Thymus (tissue), 11 donors: ENCODE measurements around the gene TMEM272. TPM values are rescaled to one million over a fixed set of nuclear protein-coding genes. Genes with fewer than 3 reads are reported as not detected.

Experiments
- DNase-seq, 9 donors: peaks; one replicate each; pipeline ENCODE4 v3.0.0-alpha.2; 2013; ENCODE audit warnings: low spot score in 9 of 9, low read depth in 6 of 9, missing footprints in 1 of 9
- H3K27ac ChIP-seq, 2 donors: one replicate each; pipeline ENCODE4 v1.5.1; 2013; ENCODE audit warnings: control low read depth in 1 of 2, low read depth in 1 of 2, low read length in 1 of 2, mild to moderate bottlenecking in 1 of 2, moderate library complexity in 1 of 2
- H3K27me3 ChIP-seq, 2 donors: one replicate each; pipeline ENCODE4 v1.5.1; 2013; ENCODE audit warnings: low read length in 1 of 2; ENCODE audit not compliant: control insufficient read depth in 2 of 2, insufficient read depth in 1 of 2
- H3K36me3 ChIP-seq, 2 donors: one replicate each; pipeline ENCODE4 v1.5.1; 2013; ENCODE audit warnings: low read length in 1 of 2, mild to moderate bottlenecking in 1 of 2, moderate library complexity in 1 of 2; ENCODE audit not compliant: control insufficient read depth in 2 of 2, insufficient read depth in 2 of 2
- H3K4me1 ChIP-seq, 2 donors: one replicate each; pipeline ENCODE4 v1.5.1; 2013; ENCODE audit warnings: low read length in 2 of 2; ENCODE audit not compliant: control insufficient read depth in 2 of 2, insufficient read depth in 2 of 2
- H3K4me3 ChIP-seq, 2 donors: one replicate each; pipeline ENCODE4 v1.5.1; 2013; ENCODE audit warnings: low read length in 2 of 2, control low read depth in 1 of 2, mild to moderate bottlenecking in 1 of 2
- H3K9me3 ChIP-seq, 2 donors: one replicate each; pipeline ENCODE4 v1.5.1; 2013; ENCODE audit warnings: low read length in 1 of 2, mild to moderate bottlenecking in 1 of 2; ENCODE audit not compliant: control insufficient read depth in 2 of 2, insufficient read depth in 1 of 2
- WGBS: extraction: QIAGEN DNeasy Blood & Tissue Kit; methylation state at CpG from one replicate; pipeline ENCODE4 v1.1.7; 2013; 5-methylcytosine and 5-hydroxymethylcytosine counted together
- polyA plus RNA-seq: library from polyadenylated mRNA; stranded (reverse); fragments of 200-250 nt; gene quantifications from one replicate; pipeline ENCODE4 v1.2.3, GENCODE V29; 2013
- total RNA-seq: library from RNA; stranded (reverse); fragments of 120-200 nt; gene quantifications from one replicate; pipeline ENCODE4 v1.2.4, GENCODE V29; 2013
- donor health status: healthy.

TMEM272 gene
- total and polyA plus RNA-seq, 2 donors, result 0.38 to 0.68 TPM

GRCh38 chr13:51858433-51859247 lies 13.7 kb upstream of the TMEM272 start:
- WGBS, result 94% methylated on average over 11 of the region's 11 CpGs
- H3K4me1 ChIP-seq, result peaks cover 2 to 9% of the 10 kb centered on the region in 2 donors
- no peaks in the 10 kb centered on the region for H3K9me3 ChIP-seq
- no peak overlapping the region for H3K27ac ChIP-seq
- H3K4me3 ChIP-seq, result no peak overlapping the region
- H3K27me3 ChIP-seq, result no peaks in the 10 kb centered on the region
- no peak for DNase-seq
- H3K36me3 ChIP-seq, result no peaks in the 10 kb centered on the region

- no peak overlapping the region for H3K27ac ChIP-seq
- H3K36me3 ChIP-seq, result no peaks in the 10 kb centered on the region
- H3K27me3 ChIP-seq, result no peaks in the 10 kb centered on the region
- 59% methylated on average over 1 of the region's 1 CpG for WGBS
- H3K4me1 ChIP-seq, result no peaks in the 10 kb centered on the region
- no peak overlapping the region for H3K4me3 ChIP-seq
- H3K9me3 ChIP-seq, result no peaks in the 10 kb centered on the region
- DNase-seq, result no peak
These were observed 12.0 kb upstream of the TMEM272 start for GRCh38 chr13:51856998-51857397.

GRCh38 chr13:51856027-51856736 lies 11.2 kb upstream of the TMEM272 start:
- 97% methylated on average over 1 of the region's 1 CpG for WGBS

GRCh38 chr13:51849145-51850101 lies 4.4 kb upstream of the TMEM272 start:
- Histone ChIP-seq H3K9me3 (no peaks in the 10 kb centered on the region), H3K27ac (no peak overlapping the region), H3K4me1 (peaks cover 0 to 7% of the 10 kb centered on the region in 2 donors), H3K27me3 (no peaks in the 10 kb centered on the region), H3K4me3 (no peak overlapping the region), H3K36me3 (no peaks in the 10 kb centered on the region)
- DNase-seq, result peak in 1 of 9 donors; percentile 50
- WGBS, result 81% methylated on average over 21 of the region's 21 CpGs

More at GRCh38 chr13:51856027-51856736, 11.2 kb upstream of the TMEM272 start:
- Histone ChIP-seq H3K4me3 (no peak overlapping the region), H3K27ac (no peak overlapping the region), H3K36me3 (no peaks in the 10 kb centered on the region), H3K9me3 (no peaks in the 10 kb centered on the region), H3K27me3 (no peaks in the 10 kb centered on the region), H3K4me1 (no peaks in the 10 kb centered on the region)
- no peak for DNase-seq

- Histone ChIP-seq H3K4me3 (no peak overlapping the region), H3K27ac (no peak overlapping the region), H3K27me3 (no peaks in the 10 kb centered on the region), H3K4me1 (peaks cover 0 to 7% of the 10 kb centered on the region in 2 donors), H3K9me3 (no peaks in the 10 kb centered on the region), H3K36me3 (no peaks in the 10 kb centered on the region)
- no peak for DNase-seq
- 95% methylated on average over 4 of the region's 4 CpGs for WGBS
These were observed 3.7 kb upstream of the TMEM272 start for GRCh38 chr13:51848674-51849073.

GRCh38 chr13:51846756-51847155 lies 1.8 kb upstream of the TMEM272 start:
- WGBS, result 93% methylated on average over 1 of the region's 1 CpG
- no peak overlapping the region for H3K27ac ChIP-seq
- no peaks in the 10 kb centered on the region for H3K9me3 ChIP-seq
- DNase-seq, result no peak
- H3K27me3 ChIP-seq, result no peaks in the 10 kb centered on the region
- no peak overlapping the region for H3K4me3 ChIP-seq
- no peaks in the 10 kb centered on the region for H3K36me3 ChIP-seq
- H3K4me1 ChIP-seq, result peaks cover 0 to 7% of the 10 kb centered on the region in 2 donors

GRCh38 chr13:51845574-51846318 lies 769 bp upstream of the TMEM272 start:
- Histone ChIP-seq H3K9me3 (no peaks in the 10 kb centered on the region), H3K27ac (no peak overlapping the region), H3K4me1 (peaks cover 0 to 7% of the 10 kb centered on the region in 2 donors), H3K36me3 (no peaks in the 10 kb centered on the region), H3K27me3 (no peaks in the 10 kb centered on the region), H3K4me3 (no peak overlapping the region)
- DNase-seq, result no peak
- 89% methylated on average over 5 of the region's 5 CpGs for WGBS

GRCh38 chr13:51843529-51843928 lies 1.4 kb downstream of the TMEM272 start:
- 94% methylated on average over 3 of the region's 3 CpGs for WGBS
- Histone ChIP-seq H3K4me1 (peaks cover 0 to 7% of the 10 kb centered on the region in 2 donors), H3K9me3 (no peaks in the 10 kb centered on the region), H3K36me3 (no peaks in the 10 kb centered on the region), H3K4me3 (no peak overlapping the region), H3K27ac (no peak overlapping the region), H3K27me3 (no peaks in the 10 kb centered on the region)
- DNase-seq, result no peak
